Mesenchymal stem cell (in vitro differentiated cells and primary cell): ENCODE data around the gene SLC29A3.

Experiments used
- DNase-seq: peaks from one replicate; pipeline ENCODE4 v3.0.0-alpha.2; 2013
- H2AFZ ChIP-seq: one replicate; pipeline ENCODE4 v1.6.1; 2013; ENCODE audit warnings: low read depth, mild to moderate bottlenecking, control low read depth, inconsistent platforms, low read length, moderate library complexity
- H2AK5ac ChIP-seq: 2 replicates; pipeline ENCODE4 v1.6.1; 2013; ENCODE audit warnings: low read length, moderate library complexity, mild to moderate bottlenecking, inconsistent platforms; ENCODE audit not compliant: severe bottlenecking
- H2BK120ac ChIP-seq: one replicate; pipeline ENCODE4 v1.6.1; 2013; ENCODE audit warnings: low read depth, mild to moderate bottlenecking, inconsistent platforms, low read length, moderate library complexity
- H2BK12ac ChIP-seq, 2 experiments: one replicate each; pipeline ENCODE4 v1.6.1; 2013; ENCODE audit warnings: inconsistent platforms in 2 of 2, low read length in 2 of 2, mild to moderate bottlenecking in 2 of 2, moderate library complexity in 2 of 2, control low read depth in 1 of 2
- H2BK15ac ChIP-seq: one replicate; pipeline ENCODE4 v1.6.1; 2013; ENCODE audit warnings: mild to moderate bottlenecking, low read depth, inconsistent platforms; ENCODE audit not compliant: poor library complexity, severe bottlenecking
- H2BK5ac ChIP-seq: 2 replicates; pipeline ENCODE4 v1.6.1; 2013; ENCODE audit warnings: low read depth, mild to moderate bottlenecking, low read length, control low read depth, inconsistent platforms; ENCODE audit not compliant: poor library complexity, severe bottlenecking
- H3K14ac ChIP-seq, 2 experiments: one replicate each; pipeline ENCODE4 v1.6.1; 2013; ENCODE audit warnings: inconsistent platforms in 2 of 2, low read length in 2 of 2, control low read depth in 1 of 2, mild to moderate bottlenecking in 1 of 2, moderate library complexity in 1 of 2
- H3K18ac ChIP-seq, 2 experiments: one replicate each; pipeline ENCODE4 v1.6.1; 2013; ENCODE audit warnings: inconsistent platforms in 2 of 2, low read length in 2 of 2, control low read depth in 1 of 2, low read depth in 1 of 2, mild to moderate bottlenecking in 1 of 2
- H3K23ac ChIP-seq, 2 experiments: one replicate each; pipeline ENCODE4 v1.6.1; 2013; ENCODE audit warnings: inconsistent platforms in 2 of 2, low read length in 2 of 2, mild to moderate bottlenecking in 2 of 2, moderate library complexity in 2 of 2, control low read depth in 1 of 2
- H3K27ac ChIP-seq: 2 replicates; pipeline ENCODE4 v1.5.1; 2013; ENCODE audit warnings: mild to moderate bottlenecking, moderate library complexity, low read length, control low read depth, inconsistent platforms; ENCODE audit not compliant: poor library complexity, severe bottlenecking
- H3K27me3 ChIP-seq, 2 experiments: 2 replicates each; pipeline versions ENCODE4 v1.6.1 to v1.7.0; 2013; ENCODE audit warnings: low read length in 2 of 2, mild to moderate bottlenecking in 2 of 2, moderate library complexity in 2 of 2, control low read depth in 1 of 2, inconsistent platforms in 1 of 2; ENCODE audit not compliant: control insufficient read depth in 1 of 2, insufficient read depth in 1 of 2
- H3K36me3 ChIP-seq, 2 experiments: 2 replicates each; pipeline versions ENCODE4 v1.6.1 to v1.7.0; 2013; ENCODE audit warnings: low read length in 2 of 2, control low read depth in 1 of 2, inconsistent platforms in 1 of 2, low read depth in 1 of 2, mild to moderate bottlenecking in 1 of 2; ENCODE audit not compliant: insufficient read depth in 2 of 2, control insufficient read depth in 1 of 2
- H3K4ac ChIP-seq, 2 experiments: one replicate each; pipeline ENCODE4 v1.6.1; 2013; ENCODE audit warnings: inconsistent platforms in 2 of 2, low read length in 2 of 2, mild to moderate bottlenecking in 2 of 2, moderate library complexity in 2 of 2, control low read depth in 1 of 2, low read depth in 1 of 2
- H3K4me1 ChIP-seq: 2 replicates; pipeline ENCODE4 v1.6.1; 2013; ENCODE audit warnings: low read depth, low read length, control low read depth; ENCODE audit not compliant: control insufficient read depth, insufficient read depth
- H3K4me2 ChIP-seq: 2 replicates; pipeline ENCODE4 v1.6.1; 2013; ENCODE audit warnings: low read length, mild to moderate bottlenecking, inconsistent platforms; ENCODE audit not compliant: poor library complexity, severe bottlenecking
- H3K4me3 ChIP-seq, 2 experiments: 2 replicates each; pipeline versions ENCODE4 v1.5.1 to v1.7.0; 2013; ENCODE audit warnings: low read length in 2 of 2, mild to moderate bottlenecking in 2 of 2, control low read depth in 1 of 2, low read depth in 1 of 2; ENCODE audit not compliant: insufficient read depth in 1 of 2
- H3K79me1 ChIP-seq: replicated peaks from 2 replicates; pipeline ENCODE4 v1.6.1; 2013; ENCODE audit warnings: mild to moderate bottlenecking, control low read depth, low read length, inconsistent platforms; ENCODE audit not compliant: poor library complexity, severe bottlenecking
- H3K9ac ChIP-seq: 2 replicates; pipeline ENCODE4 v1.7.0; 2013; ENCODE audit warnings: mild to moderate bottlenecking, low read length, moderate library complexity
- H3K9me3 ChIP-seq: 2 replicates; pipeline ENCODE4 v1.7.0; 2013; ENCODE audit warnings: mild to moderate bottlenecking, low read length; ENCODE audit not compliant: control insufficient read depth
- H4K8ac ChIP-seq: one replicate; pipeline ENCODE4 v1.6.1; 2013; ENCODE audit warnings: inconsistent platforms, mild to moderate bottlenecking, low read length, moderate library complexity
- H4K91ac ChIP-seq: one replicate; pipeline ENCODE4 v1.6.1; 2013; ENCODE audit warnings: mild to moderate bottlenecking, low read length, inconsistent platforms
- WGBS: methylation state at CpG from one replicate; pipeline ENCODE4 v1.1.7; 2013; ENCODE audit warnings: mixed read lengths; 5-methylcytosine and 5-hydroxymethylcytosine counted together

SLC29A3 gene

DNA sequence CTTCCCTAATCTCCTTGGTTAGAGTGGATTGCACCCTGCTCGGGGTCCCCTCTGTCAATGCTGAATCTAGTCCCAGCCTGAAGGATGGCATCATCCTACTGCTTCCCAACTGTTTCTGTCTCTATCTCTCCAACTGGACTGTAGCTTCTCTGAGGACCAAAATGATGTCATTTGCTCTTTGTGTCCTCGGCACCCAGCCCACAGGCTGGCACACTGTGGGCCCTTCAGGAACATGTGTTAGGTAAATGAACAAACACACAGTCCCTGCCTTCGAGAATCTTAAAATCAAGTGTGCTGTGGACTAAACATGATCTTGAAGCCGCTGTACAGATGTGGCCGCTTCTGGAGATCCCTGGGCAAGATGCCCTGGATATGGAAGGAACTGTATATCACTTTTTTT, 72.6 kb downstream of the SLC29A3 start:
- WGBS: 73% methylated on average over 4 of the region's 5 CpGs
- H3K14ac ChIP-seq: no peak overlapping the region
- H3K79me1 ChIP-seq: no peaks in the 10 kb centered on the region
- no peak overlapping the region for H3K23ac ChIP-seq
- H3K4me3 ChIP-seq: no peak overlapping the region
- no peak overlapping the region for H2BK15ac ChIP-seq
- H2BK12ac ChIP-seq: no peak overlapping the region
- H3K36me3 ChIP-seq: no peaks in the 10 kb centered on the region
- no peak overlapping the region for H4K91ac ChIP-seq
- no peaks in the 10 kb centered on the region for H3K9me3 ChIP-seq
- no peak overlapping the region for H2BK120ac ChIP-seq
- H3K27ac ChIP-seq: no peak overlapping the region
- no peak overlapping the region for H2AK5ac ChIP-seq
- no peak overlapping the region for H3K18ac ChIP-seq
- no peak overlapping the region for H4K8ac ChIP-seq
- no peak overlapping the region for H2BK5ac ChIP-seq
- H3K9ac ChIP-seq: no peak overlapping the region
- H3K4ac ChIP-seq: no peak overlapping the region
- H3K4me1 ChIP-seq: peaks cover 3% of the 10 kb centered on the region
- no peak overlapping the region for H2AFZ ChIP-seq
- DNase-seq: no peak
- H3K4me2 ChIP-seq: no peak overlapping the region
- H3K27me3 ChIP-seq: peaks cover 83 to 87% of the 10 kb centered on the region in 2 experiments

DNA sequence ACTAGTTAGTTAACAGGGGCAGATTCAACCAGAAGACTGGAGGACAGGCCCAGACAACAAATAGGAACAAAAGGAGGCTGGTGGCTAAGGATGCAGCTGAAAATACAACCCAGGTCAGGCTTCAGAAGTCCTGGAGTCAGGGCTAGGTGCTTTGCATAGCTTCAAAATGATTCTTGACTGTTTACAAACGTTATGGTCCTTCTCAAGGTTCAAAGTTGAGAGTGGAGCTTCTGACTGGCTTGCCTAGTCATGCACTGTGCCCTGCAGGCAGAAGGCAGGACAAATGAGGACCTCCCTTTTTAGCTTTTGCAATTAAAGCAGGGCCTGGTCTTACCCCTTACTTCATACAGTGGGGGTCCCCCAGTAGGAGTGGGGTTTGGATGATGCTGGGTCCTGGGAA, 73.2 kb downstream of the SLC29A3 start:
- no peak overlapping the region for H3K4me2 ChIP-seq
- H3K23ac ChIP-seq: no peak overlapping the region
- no peak overlapping the region for H2BK15ac ChIP-seq
- H3K4me1 ChIP-seq: peaks cover 9% of the 10 kb centered on the region
- no peaks in the 10 kb centered on the region for H3K36me3 ChIP-seq
- H3K4ac ChIP-seq: no peak overlapping the region
- no peaks in the 10 kb centered on the region for H3K9me3 ChIP-seq
- no peak overlapping the region for H2BK120ac ChIP-seq
- H3K18ac ChIP-seq: no peak overlapping the region
- H3K79me1 ChIP-seq: no peaks in the 10 kb centered on the region
- 7% methylated on average over 1 of the region's 1 CpG for WGBS
- no peak overlapping the region for H3K4me3 ChIP-seq
- no peak overlapping the region for H4K91ac ChIP-seq
- no peak overlapping the region for H3K9ac ChIP-seq
- peaks cover 84 to 87% of the 10 kb centered on the region in 2 experiments for H3K27me3 ChIP-seq
- H3K14ac ChIP-seq: no peak overlapping the region
- H2BK12ac ChIP-seq: no peak overlapping the region
- no peak overlapping the region for H2AFZ ChIP-seq
- no peak for DNase-seq
- H3K27ac ChIP-seq: no peak overlapping the region
- H4K8ac ChIP-seq: no peak overlapping the region
- no peak overlapping the region for H2AK5ac ChIP-seq
- no peak overlapping the region for H2BK5ac ChIP-seq

DNA sequence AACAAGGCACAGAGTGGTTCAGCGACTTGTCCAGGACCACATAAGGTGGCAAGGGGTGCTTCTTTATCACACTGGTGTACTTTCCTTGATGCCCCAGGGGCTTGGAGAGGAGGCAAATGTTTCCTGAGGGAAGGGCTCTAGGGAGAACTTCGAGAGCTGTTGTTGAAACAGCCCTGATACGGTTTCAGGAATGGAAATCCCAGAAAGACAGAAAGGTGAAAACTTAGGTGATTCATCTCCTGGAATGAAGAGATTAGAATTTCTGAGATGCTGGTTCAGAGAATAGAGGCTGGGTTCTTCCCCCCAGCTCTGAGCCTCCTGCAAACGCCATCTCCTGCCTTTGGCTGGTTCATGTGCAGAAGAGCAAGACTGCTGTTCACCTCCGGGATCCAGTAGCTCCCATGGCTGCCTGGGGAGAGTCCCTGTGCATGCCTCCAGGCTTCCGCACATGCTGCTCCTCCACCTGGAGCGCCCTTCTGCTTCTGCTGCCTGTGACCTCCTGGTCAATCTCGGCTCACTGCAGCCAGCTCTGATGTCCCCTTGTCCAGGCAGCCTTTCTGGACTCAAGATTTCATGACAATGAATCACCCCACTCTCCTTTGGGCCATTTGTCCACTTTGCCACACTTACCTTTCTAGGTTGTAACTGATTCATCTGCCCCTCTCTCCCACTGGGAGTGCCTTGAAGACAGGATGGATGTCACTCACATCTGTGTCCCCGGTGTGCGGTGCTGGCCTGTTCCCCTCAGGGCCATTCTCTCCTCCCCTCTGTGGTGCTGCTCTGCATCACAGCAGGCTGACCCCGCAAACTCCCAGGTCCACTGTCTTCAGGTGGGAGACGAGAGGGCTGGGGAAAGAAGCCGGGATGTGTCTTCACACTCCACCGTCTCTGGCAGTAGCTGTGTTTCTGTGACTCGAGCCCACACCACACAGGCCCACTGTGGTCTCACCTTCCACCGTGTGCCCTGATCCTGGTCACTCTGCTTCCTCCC, 74.0 kb downstream of the SLC29A3 start:
- Histone ChIP-seq H3K18ac (no peak overlapping the region), H3K27ac (no peak overlapping the region), H2AK5ac (no peak overlapping the region), H3K4ac (no peak overlapping the region), H3K4me2 (no peak overlapping the region), H3K27me3 (peaks cover 87 to 88% of the 10 kb centered on the region in 2 experiments), H4K91ac (no peak overlapping the region), H2BK12ac (no peak overlapping the region), H3K4me3 (no peak overlapping the region), H2BK120ac (no peak overlapping the region), H3K9me3 (no peaks in the 10 kb centered on the region), H2BK5ac (no peak overlapping the region), H2AFZ (no peak overlapping the region), H3K4me1 (peaks cover 15% of the 10 kb centered on the region), H3K79me1 (no peaks in the 10 kb centered on the region), H2BK15ac (no peak overlapping the region), H4K8ac (no peak overlapping the region), H3K9ac (no peak overlapping the region), H3K36me3 (no peaks in the 10 kb centered on the region), H3K14ac (no peak overlapping the region), H3K23ac (no peak overlapping the region)
- DNase-seq: no peak
- WGBS: 81% methylated on average over 16 of the region's 16 CpGs

DNA sequence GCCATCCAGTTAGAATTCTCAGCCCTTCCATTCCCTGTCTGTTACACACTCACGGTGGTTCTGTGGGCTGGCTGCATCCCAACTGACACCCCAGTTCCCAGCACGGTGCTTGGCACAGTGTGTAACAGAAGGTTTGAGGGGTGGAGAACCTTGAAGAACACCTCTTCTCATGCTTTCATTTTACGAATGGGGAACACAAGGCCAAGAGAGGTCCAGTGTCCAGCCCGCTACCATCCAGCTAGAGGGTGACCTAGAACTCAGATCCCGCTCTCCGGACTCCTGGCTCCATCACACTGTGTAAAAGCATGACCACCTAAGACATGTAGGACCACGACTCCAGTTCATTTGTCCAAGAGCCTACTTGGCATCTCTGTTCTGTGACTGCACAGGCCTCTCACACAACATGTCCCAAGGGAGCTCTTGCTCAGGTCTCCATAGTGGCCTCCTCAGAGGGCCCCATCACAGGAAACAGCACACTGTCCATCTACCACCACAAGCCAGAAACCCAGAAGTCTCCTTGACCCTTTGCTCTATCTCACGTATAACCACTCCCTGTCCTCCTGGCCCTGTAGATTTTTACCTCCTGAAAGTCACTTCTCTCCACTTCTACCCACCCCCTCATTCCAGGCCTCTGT, 74.9 kb downstream of the SLC29A3 start:
- Histone ChIP-seq H2BK15ac (no peak overlapping the region), H3K4me3 (no peak overlapping the region), H3K23ac (no peak overlapping the region), H3K36me3 (no peaks in the 10 kb centered on the region), H3K18ac (no peak overlapping the region), H3K4me1 (peaks cover 15% of the 10 kb centered on the region), H3K9me3 (no peaks in the 10 kb centered on the region), H4K91ac (no peak overlapping the region), H3K9ac (no peak overlapping the region), H3K4me2 (no peak overlapping the region), H2AFZ (no peak overlapping the region), H2AK5ac (no peak overlapping the region), H3K14ac (no peak overlapping the region), H3K79me1 (no peaks in the 10 kb centered on the region), H2BK120ac (no peak overlapping the region), H3K27me3 (peaks cover 90 to 93% of the 10 kb centered on the region in 2 experiments), H2BK5ac (no peak overlapping the region), H4K8ac (no peak overlapping the region), H2BK12ac (no peak overlapping the region), H3K4ac (no peak overlapping the region), H3K27ac (no peak overlapping the region)
- no peak for DNase-seq
- WGBS: 85% methylated on average over 8 of the region's 8 CpGs
